Left ventricle myocardium inferior (tissue), 1 donor: ENCODE results near the gene RMND5A. TPM values are rescaled to one million over a fixed set of nuclear protein-coding genes. Genes with fewer than 3 reads are reported as not detected.

Experiments used
- DNase-seq: peaks from one replicate; pipeline ENCODE4 v3.0.0-alpha.2; 2020
- H3K27ac ChIP-seq: fragments of 200-600 bp; replicated peaks from 2 replicates; pipeline ENCODE4 v1.8.0; 2021
- H3K27me3 ChIP-seq: fragments of 200-600 bp; 2 replicates; pipeline ENCODE4 v1.8.0; 2021; ENCODE audit warnings: low read depth
- H3K36me3 ChIP-seq: fragments of 200-600 bp; 2 replicates; pipeline ENCODE4 v1.8.0; 2021
- H3K4me1 ChIP-seq: fragments of 200-600 bp; 2 replicates; pipeline ENCODE4 v1.8.0; 2021
- H3K4me3 ChIP-seq: fragments of 200-600 bp; 2 replicates; pipeline ENCODE4 v1.8.0; 2021; ENCODE audit warnings: mild to moderate bottlenecking, moderate library complexity
- H3K9me3 ChIP-seq: fragments of 200-600 bp; replicated peaks from 2 replicates; pipeline ENCODE4 v1.8.0; 2021
- intact Hi-C: fragments of 100-400 bp; cut with micrococcal nuclease; formaldehyde crosslinking; loops from one replicate; pipeline ENCODE4 v1.11.0; 2022
- total RNA-seq: library from RNA; stranded (reverse); fragmentation: NEBNext Ultra II Directional; extraction: Animal tissue kit (Norgen Biotek cat#: 25700); gene quantifications from one replicate; pipeline ENCODE4 v1.2.1, GENCODE V29; 2021
- TF ChIP-seq, protein P1 (sequence below): fragments of 200-600 bp; IDR thresholded peaks from 2 replicates; pipeline ENCODE4 v1.8.0; 2021; ENCODE audit warnings: antibody characterized with exemption, mild to moderate bottlenecking, borderline replicate concordance
- donor health status: DM: no; HTN: yes; CAD: no; lungs with severe emphysema.

Gene RMND5A
- total RNA-seq, 1 donor from 2014 or later: 93.7 TPM

DNA sequence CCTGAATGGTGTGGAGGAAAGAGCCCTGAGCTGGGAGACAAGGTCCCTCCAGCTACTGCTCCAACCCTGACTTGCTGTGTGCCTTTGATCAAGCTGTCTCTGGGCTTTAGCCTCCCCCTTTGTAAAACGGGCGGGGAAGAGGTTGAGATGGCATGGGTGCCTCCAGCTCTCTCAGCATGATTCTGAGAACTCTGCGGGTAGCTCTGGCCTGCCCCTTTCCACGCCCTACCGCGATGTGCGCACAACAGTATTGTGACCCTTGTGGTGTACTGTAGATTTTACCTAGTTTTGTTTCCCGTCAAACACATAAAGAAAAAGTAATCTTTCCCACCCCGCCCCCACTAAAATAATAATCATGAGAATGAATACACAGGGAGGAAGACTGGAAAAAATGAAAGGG lies 65.4 kb downstream of the RMND5A start:
- no peak for DNase-seq
- H3K27me3 ChIP-seq: peaks cover 17% of the 10 kb centered on the region
- no peaks in the 10 kb centered on the region for H3K9me3 ChIP-seq
- H3K27ac ChIP-seq: no peak overlapping the region
- peaks cover 41% of the 10 kb centered on the region for H3K4me1 ChIP-seq
- intact Hi-C loops: no loop called here
- TF ChIP-seq, protein P1, sequence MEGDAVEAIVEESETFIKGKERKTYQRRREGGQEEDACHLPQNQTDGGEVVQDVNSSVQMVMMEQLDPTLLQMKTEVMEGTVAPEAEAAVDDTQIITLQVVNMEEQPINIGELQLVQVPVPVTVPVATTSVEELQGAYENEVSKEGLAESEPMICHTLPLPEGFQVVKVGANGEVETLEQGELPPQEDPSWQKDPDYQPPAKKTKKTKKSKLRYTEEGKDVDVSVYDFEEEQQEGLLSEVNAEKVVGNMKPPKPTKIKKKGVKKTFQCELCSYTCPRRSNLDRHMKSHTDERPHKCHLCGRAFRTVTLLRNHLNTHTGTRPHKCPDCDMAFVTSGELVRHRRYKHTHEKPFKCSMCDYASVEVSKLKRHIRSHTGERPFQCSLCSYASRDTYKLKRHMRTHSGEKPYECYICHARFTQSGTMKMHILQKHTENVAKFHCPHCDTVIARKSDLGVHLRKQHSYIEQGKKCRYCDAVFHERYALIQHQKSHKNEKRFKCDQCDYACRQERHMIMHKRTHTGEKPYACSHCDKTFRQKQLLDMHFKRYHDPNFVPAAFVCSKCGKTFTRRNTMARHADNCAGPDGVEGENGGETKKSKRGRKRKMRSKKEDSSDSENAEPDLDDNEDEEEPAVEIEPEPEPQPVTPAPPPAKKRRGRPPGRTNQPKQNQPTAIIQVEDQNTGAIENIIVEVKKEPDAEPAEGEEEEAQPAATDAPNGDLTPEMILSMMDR: no peak
- H3K4me3 ChIP-seq: no peak overlapping the region
- no peaks in the 10 kb centered on the region for H3K36me3 ChIP-seq

DNA sequence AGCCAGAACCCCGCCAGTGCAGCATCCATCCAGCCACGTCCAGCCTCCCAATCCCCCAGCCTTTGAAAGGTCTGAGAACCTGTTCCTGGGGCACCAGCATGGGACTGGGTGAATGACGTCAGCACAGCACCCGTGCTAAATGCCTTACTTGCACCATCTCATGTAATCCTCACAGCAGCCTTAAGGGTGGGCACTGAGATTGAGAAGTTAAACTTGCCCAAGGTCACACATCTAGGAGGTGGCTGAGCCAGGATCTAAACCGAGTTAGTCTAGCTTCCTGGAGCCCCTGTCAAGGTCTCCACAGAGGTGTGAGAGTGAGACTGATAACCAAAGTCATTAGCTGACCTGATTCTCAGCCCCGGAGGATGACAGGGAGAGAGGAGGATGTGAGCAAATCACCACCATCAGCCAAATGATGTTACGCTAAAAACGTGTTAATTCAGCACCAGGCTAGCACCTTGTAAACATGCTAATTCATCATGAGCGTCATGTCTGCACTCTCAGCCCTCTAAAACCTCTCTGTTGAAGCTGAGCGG lies 66.0 kb downstream of the RMND5A start:
- Histone ChIP-seq H3K9me3 (no peaks in the 10 kb centered on the region), H3K4me1 (peaks cover 44% of the 10 kb centered on the region), H3K36me3 (no peaks in the 10 kb centered on the region), H3K27me3 (peaks cover 23% of the 10 kb centered on the region), H3K4me3 (no peak overlapping the region), H3K27ac (no peak overlapping the region)
- DNase-seq: no peak
- TF ChIP-seq, protein P1: no peak
- intact Hi-C loops: no loop called here

DNA sequence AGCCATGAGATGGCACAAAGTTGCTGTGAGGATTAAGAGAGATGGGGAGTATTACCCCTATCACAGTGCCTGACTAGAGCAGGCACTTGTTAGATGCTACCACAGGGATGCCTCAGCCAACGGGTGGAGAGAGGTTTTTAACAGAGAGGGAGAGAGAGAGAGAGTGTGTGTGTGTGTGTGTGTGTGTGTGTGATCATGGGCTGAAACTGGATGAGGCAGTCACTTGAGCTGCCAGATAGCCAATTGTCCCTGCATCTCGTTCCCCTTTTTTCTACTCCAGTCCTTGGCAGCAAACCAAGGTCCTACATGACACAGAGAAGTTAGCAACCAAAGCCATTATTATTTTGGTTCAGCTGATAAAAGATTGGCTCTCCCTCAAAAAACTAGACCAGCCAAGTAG lies 67.6 kb downstream of the RMND5A start:
- peaks cover 47% of the 10 kb centered on the region for H3K4me1 ChIP-seq
- intact Hi-C loops: no loop called here
- H3K36me3 ChIP-seq: no peaks in the 10 kb centered on the region
- TF ChIP-seq, protein P1: no peak
- H3K4me3 ChIP-seq: no peak overlapping the region
- H3K27me3 ChIP-seq: peaks cover 40% of the 10 kb centered on the region
- peak overlapping the region; percentile 59 for H3K27ac ChIP-seq
- no peak for DNase-seq
- no peaks in the 10 kb centered on the region for H3K9me3 ChIP-seq

DNA sequence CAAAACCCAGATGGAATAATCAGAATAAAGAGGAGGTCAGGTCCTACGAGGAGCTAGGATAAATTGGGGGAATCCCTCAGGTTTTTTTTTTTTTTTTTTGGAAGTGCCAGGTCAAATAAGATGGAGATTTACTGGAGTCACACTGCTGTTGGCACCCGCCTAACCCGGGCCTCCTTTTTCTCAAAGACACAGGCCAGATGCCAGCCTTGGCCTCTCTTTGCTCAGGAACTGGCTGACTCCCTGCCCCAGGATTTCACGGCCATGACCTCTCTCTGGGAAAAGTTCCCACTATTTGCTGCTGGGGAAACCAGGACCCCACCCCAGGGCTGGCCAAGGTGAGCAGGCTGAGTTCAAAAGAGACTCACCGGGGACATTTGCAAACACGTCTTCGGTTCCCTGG lies 68.1 kb downstream of the RMND5A start:
- H3K36me3 ChIP-seq: no peaks in the 10 kb centered on the region
- H3K9me3 ChIP-seq: no peaks in the 10 kb centered on the region
- peaks cover 47% of the 10 kb centered on the region for H3K4me1 ChIP-seq
- TF ChIP-seq, protein P1: no peak
- H3K4me3 ChIP-seq: peak overlapping the region; percentile 55
- intact Hi-C loops: no loop called here
- peak overlapping the region; percentile 59 for H3K27ac ChIP-seq
- peaks cover 44% of the 10 kb centered on the region for H3K27me3 ChIP-seq
- DNase-seq: peak; percentile 63

DNA sequence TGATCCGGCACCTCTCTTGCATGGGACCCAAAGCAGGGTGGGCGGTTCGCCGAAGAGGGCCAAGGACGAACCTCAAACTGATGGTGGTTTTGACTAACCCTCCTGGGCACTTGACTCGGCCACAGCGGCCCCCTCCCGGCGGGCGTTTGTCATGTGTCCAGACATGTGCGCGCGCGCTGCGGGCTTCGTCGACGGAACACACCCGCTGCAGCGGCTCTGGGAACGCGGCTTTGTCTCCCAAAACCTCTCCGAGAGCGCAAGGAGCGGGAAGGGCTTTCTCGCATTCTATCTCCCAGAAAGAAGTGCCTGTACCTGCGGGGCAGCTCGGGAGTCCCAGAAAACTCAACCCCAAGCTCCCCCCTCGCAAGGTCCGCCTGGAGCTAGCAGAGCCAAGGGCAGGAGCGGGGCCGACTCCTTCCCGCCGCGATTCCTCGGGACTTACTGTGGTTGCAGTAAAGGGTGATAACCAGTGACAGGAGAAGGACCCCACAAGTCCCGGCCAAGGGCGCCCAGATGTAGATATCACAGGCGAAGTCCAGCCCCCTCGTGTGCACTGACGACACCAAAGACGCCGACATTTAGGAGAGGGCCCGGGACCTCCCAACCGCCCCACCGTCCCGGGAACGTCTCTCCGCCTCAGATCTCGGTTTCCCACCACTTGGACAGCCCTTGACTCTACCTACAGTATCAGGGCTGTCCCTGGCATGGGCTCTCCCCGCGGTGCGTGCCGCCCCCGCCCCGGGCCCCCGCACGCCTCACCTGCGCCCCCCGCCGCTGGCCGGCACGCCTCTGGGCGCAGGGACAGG lies 69.0 kb downstream of the RMND5A start:
- TF ChIP-seq, protein P1: no peak
- no peak for DNase-seq
- H3K4me3 ChIP-seq: peak overlapping the region; percentile 55
- no peaks in the 10 kb centered on the region for H3K9me3 ChIP-seq
- peaks cover 47% of the 10 kb centered on the region for H3K4me1 ChIP-seq
- peaks cover 54% of the 10 kb centered on the region for H3K27me3 ChIP-seq
- no peak overlapping the region for H3K27ac ChIP-seq
- H3K36me3 ChIP-seq: no peaks in the 10 kb centered on the region
- intact Hi-C loops: no loop called here
